Inflammatory macrophage treated with lipopolysaccharide for 4 hours (primary cell): ENCODE results near the gene AGPAT4.
A peak's percentile ranks its signal among the peaks of the same experiment; 100 is the strongest.
"Not testable (repeated sequence)": the region's sequence is repeated elsewhere in the genome, so short reads cannot be mapped to it uniquely, and the experiment has no call there.

ENCODE experiments used
- DNase-seq: peaks from one replicate; pipeline ENCODE4 v3.0.0-alpha.2; 2020

The AGPAT4 gene

DNA sequence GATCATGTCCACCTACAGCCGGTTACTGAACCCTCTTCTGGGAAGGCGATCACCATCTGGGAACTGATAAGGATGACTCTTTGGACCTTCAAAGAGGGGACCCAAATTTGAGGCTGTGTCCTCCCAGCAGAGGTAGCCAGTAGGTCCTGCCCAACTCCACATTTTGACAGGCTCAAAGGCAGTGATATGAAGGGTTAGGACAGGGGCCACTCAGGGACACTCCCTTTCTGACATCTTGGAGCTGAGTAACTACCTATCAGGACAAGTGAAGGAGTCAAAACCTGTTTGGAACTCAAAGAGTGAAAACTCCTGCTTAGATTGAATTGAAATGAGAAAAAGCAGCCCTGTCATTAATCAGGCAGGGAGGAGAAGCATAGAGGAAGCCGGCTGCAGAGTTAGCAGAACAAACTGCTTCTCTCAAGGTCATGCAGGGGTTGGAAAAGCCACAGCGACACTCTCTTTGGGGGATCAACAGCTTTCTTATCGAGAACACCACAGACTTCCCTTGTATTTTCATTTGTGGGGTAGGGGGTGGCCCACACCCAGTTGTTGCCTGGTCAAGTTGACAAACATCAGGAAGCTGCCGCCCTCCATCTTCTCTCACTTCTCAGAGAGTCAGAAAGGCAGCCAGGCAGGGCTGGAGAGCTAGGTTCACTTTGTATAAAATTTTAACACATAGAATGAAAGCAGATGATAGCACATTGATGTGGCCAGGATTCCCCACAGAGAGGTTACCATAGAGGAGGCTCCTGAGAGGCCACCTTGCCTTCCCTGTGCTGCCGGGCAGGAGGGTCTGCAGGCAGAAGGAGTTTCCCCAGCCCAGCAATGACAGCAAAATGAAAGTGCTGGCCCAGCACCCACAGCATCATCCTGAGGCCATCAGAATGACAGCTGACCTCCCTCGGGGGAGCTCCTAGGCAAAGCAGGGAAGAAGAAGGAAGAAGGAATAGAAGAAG, 47.6 kb downstream of the AGPAT4 start:
- peak; percentile 52 for DNase-seq

DNA sequence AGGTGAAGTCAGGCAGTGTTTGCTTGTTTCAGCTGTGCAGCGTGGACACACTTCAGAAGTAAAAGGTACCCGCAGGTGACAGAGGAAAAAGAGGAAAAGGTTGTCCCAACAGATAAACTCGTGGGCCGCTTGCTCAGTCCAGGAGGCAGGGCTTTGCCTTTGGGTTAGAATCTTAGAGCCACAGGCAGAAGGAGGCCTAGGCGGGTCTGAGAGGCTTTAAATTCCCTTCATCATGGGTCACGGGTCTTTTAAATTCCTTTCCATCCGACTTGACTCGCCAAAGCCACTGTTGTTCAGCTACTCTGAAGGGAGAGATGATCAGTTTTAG, 48.2 kb downstream of the AGPAT4 start:
- DNase-seq, result no peak

- not testable (repeated sequence) for DNase-seq
Observed at GRCh38 chr6:161224951-161225680, 48.7 kb downstream of the AGPAT4 start.

GRCh38 chr6:161223646-161224045, 50.2 kb downstream of the AGPAT4 start:
- no peak for DNase-seq

GRCh38 chr6:161222706-161223234, 51.1 kb downstream of the AGPAT4 start:
- no peak for DNase-seq

DNA sequence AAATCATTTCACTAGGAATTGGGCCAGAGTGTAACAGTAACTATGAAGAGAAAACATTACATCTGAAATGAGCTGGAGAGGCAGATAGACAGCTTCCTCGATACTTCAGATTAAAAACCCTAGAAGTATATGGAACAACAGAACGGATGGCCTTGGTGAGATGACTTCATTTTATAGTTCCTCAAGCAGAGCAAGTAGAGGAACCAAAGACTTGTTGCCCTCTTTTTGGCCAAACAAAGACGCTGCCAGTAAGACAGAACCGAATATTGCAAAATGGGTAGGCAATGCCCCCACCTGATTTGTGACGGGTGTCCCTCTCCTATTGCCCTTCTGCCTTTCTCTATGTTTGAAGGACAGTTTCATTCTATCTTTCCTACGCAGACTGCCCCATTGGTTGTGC, 53.5 kb downstream of the AGPAT4 start:
- DNase-seq, result peak; percentile 72

DNA sequence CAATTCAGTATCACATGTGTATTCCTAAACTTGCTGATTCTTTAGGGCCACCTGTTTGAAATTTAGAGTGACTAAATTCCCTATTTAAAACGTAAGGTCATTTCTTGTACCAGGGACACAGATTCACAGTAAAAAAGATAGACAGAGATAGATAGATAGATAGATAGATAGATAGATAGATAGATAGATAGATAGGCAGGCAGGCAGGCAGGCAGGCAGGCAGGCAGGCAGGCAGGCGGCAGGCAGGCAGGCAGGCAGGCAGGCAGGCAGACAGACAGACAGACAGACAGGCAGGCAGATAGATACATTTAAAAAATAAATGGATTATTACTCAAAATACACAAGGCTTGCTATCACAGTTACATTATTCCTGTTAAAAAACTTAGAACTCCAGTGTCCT, 54.2 kb downstream of the AGPAT4 start:
- DNase-seq, result no peak

- DNase-seq, result no peak
Observed at GRCh38 chr6:161218222-161218621, 55.6 kb downstream of the AGPAT4 start.

GRCh38 chr6:161217628-161218027, 56.2 kb downstream of the AGPAT4 start:
- DNase-seq, result no peak

DNA sequence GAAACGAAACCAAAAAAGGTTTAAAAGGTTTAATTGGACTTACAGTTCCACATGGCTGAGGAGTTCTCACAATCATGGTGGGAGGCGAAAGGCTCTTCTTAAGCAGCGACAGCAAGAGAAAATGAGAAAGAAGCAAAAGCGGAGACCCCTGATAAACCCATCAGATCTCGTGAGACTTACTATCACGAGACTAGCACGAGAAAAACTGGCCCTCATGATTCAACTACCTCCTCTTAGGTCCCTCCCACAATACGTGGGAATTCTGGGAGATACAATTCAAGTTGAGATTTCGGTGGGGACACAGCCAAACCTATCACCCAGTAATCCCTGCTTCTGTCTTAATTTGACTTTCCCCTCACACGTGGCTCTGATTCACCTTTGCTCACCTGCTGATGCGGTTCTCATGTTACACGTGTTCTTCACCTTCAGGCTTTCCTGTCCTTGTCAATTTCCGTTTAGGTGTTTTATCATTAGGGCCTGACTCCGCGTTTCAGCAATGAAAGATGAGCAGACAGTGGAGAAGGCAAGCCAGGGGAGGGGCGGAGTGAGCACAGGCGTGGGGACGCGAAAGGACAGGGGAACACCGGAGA, 57.1 kb downstream of the AGPAT4 start:
- no peak for DNase-seq

- DNase-seq, result peak; percentile 43
Observed at GRCh38 chr6:161215876-161216615, 57.8 kb downstream of the AGPAT4 start.

DNA sequence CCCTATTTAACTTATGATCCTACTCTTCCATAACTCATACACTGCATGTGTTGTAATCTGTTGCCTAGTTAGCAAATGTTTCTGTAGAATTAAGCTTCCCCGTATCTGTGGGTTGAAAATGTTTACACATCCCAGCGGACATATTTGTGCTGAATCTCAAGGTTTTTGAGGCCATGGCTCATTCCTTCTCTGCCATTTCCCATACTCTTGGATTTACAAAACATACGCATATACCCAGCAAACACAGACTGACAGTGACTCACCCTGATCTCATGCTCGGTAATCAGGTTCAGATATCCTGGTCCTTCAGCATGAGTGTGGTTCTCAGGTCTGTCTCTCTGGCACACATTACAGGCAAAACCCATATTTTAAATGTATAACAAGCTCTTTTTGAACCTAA, 58.7 kb downstream of the AGPAT4 start:
- DNase-seq, result peak; percentile 88

- no peak for DNase-seq
Observed at GRCh38 chr6:161214722-161215121, 59.1 kb downstream of the AGPAT4 start.

DNA sequence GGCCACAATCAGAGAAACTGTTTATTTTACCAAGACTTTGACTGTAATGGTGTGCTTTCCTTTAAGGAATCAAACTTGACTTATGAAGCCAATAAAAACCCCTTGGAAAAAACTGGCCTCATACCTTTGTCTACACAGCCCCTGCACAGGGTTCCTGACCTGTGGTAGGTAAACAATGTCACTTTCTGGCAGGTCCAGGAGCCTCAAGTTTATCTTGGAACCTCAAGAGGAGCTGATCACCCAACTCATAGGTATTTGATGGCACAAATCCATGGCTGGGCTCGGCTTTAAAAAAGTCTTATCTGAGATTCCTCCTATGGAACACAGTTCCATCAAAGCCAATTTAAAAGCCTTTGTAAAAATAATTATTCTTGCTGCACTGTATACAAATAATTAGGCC, 61.0 kb downstream of the AGPAT4 start:
- DNase-seq, result no peak

DNA sequence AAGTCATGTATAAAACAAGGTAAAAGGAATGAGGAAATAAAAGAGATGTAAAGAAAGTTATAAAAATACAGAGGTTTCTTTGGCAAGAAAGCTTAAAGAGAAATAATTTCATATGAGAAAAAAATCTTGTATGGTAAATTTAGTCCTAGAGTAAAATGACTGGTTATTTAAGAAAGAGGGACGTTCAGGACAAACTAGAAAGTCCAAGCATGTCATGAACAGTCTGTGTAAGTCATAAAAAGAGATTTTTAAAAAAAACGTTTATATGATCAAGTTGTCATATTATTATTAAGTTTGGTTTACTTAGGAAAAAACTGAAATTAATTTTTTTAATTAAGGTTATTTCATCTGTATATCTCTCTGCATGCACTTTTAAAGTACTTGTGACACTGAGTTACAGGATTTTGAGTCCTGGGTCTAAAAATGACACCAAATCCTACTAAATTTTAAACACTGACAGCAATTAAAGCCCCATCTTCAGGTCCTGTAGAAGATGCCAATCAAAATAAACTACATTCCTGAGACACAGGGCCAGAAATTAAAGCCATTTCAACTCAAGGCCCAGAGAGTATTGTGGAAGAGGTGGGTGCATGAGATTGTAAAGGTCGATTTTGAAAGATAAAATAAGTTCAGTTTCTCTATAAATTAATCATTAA, 62.4 kb downstream of the AGPAT4 start:
- no peak for DNase-seq

GRCh38 chr6:161210857-161211256, 63.0 kb downstream of the AGPAT4 start:
- no peak for DNase-seq

DNA sequence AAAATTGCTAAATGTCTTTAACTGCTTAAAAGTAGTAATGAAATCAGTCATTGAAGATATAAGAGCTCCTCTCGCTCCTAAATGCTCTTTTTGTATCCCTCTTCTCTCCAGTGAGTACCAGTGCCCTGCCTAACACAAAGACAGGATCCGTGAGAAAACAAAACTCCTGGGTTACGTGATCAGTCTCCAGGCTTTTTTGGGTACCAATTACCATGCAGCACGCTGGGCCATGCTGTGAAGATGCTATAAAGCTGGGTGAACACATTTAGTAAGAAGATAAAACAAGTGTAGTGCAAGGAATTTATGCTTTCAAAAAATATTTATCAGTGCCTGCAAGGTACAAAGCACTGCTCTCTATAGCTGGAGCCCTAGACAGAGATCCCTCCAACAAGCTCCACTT, 66.7 kb downstream of the AGPAT4 start:
- no peak for DNase-seq

GRCh38 chr6:161204866-161205557, 68.8 kb downstream of the AGPAT4 start:
- peak; percentile 4 for DNase-seq

- DNase-seq, result peak; percentile 35
Observed at GRCh38 chr6:161200610-161201370, 73.1 kb downstream of the AGPAT4 start.

DNA sequence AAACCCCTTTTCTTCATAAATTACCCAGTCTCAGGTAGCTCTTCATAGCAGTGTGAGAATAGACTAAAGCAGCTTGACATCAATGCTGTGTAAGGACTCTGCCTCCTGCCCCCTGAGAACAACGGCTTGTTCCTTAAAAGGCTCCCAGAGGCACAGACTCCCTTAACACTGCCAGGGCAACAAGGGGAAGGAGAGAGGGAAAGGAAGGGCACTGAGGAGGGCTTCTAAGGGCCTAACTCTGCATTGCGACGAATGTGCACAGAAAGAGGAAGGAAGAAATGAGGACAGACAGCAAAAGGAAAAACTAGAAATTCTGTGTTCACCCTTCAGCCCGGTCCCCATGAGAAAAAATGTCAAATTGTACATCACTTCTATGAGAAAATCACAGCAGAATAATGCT, 74.0 kb downstream of the AGPAT4 start:
- DNase-seq, result peak; percentile 44
